Stimulated activated CD8-positive, alpha-beta memory T cell treated with anti-CD3 and anti-CD28 coated beads, Interleukin-4, amount 100 ng/mL, for 24 hours (primary cell): ENCODE results near the gene DPF3.
"Not testable (repeated sequence)": the region's sequence is repeated elsewhere in the genome, so short reads cannot be mapped to it uniquely, and the experiment has no call there.

Experiments
- DNase-seq: peaks from one replicate; pipeline ENCODE4 v3.0.0-alpha.2; 2020; ENCODE audit warnings: low read depth

DPF3 gene

DNA sequence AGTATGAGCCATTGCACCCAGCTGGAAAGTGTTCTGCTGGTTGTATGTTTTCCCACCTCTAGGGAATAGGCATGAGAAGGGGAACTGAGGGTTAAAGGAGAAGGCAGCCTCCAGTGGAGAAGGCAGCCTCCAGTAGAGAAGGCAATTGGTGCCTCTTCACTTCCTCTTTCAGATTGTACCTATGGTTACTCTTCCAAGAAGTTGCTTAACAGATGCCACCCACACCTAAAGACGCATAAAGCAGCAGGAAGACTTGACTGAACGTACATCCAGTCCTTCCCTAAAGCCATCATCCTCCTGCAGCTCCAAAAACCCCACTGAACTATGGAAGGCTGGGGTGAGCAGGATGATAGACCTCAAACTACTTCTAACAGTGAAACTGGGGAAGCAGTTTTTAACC lies 13.1 kb downstream of the DPF3 start:
- no peak for DNase-seq

DNA sequence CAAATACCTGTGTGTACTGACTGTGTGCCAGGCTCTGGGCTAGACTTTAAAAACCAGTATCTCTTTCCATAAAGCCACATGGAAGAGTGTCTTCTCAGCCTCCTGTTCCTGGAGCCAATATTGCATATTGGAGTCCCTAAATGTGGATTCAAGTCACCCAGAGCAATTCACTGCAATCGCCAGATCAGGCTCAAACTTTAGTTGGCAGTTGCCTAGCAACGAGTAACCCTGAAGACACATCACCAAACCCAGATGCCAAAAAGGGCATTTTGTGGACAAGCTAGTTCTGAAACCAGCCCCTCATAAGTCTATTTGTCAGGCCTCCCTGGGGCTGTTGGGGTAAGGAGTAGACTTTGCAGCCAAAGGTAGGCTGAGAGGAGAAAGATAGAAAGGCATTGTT lies 13.7 kb downstream of the DPF3 start:
- no peak for DNase-seq

DNA sequence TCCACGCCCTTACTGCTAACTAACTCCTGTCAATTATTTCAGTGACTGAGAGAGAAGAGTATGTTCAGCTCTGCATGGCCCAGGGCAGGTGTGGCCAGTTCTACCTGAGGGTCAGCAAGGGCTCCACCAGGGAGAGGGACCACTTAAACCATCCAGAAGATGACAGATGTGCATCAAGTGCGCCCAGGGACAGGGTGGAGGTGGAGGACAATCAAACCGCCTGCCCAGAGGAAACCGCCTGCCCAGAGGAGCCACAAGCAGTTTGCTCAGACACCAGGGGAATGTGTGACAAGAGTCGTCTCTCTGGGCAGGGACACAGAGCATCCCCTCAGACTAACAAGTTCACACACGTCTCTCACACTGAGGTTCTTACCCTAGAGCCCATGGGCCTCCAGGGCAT lies 14.5 kb downstream of the DPF3 start:
- no peak for DNase-seq

- no peak for DNase-seq
These were observed 15.2 kb downstream of the DPF3 start for GRCh38 chr14:72878746-72879145.

GRCh38 chr14:72876710-72877063 lies 17.2 kb downstream of the DPF3 start:
- DNase-seq, result no peak

- DNase-seq, result no peak
These were observed 17.7 kb downstream of the DPF3 start for GRCh38 chr14:72876005-72876709.

GRCh38 chr14:72870878-72871277 lies 23.0 kb downstream of the DPF3 start:
- DNase-seq, result not testable (repeated sequence)

DNA sequence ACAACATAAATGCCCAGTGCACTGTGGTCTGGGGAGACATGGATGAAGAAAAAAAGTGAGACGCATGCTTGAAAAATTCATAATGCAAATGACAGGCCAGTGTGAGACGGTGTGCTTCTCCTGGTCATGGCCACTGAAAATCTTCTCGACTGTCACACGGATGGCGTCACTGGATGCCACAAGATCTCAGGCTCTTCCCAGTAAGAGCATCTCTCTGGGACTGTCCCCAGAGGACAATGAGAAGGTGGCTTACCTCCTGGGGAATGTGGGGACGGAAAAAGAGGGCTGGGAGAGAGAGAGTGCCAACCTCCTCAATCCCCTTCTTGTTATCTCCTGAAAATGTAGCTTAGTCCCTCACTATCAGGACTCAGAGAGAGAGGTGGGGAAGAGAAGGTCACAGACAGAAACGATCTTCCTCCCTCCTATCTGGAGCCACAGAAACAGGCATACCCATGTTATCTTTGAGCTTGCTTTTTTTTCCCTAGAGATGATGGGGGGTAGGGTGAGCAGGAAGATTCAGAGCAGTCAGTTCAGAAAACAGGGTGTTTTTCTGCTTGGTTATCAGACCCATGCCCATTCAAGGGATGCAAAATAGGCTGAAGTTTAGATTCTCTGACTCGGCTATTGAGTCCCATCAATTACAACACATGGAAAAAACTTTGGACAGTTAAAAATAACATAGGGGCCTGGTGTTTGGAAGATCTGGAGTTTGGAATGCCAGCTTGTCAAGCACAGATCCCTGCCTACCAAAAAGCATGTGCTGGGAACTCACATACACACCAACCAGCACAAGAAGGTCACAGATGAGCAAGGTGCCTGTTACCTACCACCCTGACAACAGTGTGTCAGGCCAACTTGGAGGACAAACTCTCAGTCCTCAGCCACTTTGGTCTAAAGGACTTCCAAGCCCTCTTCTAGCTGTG lies 24.2 kb downstream of the DPF3 start:
- no peak for DNase-seq

DNA sequence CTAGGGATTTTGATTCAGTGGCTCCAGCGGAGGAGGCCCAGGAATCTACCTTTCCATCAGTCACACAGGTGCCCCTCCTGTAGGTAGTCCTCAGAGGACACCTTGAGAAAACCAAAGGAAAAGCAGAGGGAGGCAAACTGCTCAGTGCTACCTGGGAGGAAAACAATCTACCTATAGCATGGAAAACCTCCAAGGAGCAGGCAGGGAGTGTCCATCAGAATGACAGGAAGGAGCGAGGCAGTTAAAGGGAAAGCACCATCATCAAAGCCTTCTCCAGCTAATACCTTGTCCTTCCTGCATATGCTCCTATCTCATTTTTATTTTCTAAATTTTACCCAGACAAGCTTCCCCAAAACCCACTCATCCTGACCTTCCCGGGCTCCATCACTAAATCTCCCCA lies 25.4 kb downstream of the DPF3 start:
- no peak for DNase-seq

DNA sequence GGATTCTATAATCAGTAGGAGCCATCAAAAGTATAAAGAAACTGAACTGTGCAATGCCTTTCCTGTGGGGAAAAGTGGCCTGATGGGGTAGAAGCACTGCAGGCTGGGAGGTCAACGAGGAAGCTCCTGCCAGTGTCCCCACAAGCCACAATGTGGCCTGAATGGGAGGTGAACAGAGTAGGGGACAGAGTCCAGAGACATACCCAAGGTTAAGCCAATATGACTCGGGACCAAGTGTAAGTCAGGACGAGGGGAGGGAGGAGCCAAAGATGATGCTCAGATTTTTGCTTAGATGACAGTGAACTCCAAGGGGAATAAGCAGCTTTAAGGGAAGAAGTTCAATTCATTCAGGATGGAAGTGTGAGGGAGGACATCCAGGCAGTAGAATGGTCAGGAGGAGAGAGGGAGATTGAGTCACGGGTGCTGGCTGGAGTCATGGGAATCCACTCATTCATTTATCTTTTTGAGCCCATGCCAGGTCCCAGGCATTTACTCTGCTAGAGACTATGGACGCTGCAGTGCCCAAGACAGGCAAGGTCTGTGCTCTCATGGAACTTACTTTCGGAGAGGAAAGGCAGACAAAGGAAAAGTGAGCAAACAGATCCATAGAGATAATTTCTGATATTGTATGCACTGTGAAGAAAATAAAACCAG lies 29.1 kb downstream of the DPF3 start:
- DNase-seq, result no peak

DNA sequence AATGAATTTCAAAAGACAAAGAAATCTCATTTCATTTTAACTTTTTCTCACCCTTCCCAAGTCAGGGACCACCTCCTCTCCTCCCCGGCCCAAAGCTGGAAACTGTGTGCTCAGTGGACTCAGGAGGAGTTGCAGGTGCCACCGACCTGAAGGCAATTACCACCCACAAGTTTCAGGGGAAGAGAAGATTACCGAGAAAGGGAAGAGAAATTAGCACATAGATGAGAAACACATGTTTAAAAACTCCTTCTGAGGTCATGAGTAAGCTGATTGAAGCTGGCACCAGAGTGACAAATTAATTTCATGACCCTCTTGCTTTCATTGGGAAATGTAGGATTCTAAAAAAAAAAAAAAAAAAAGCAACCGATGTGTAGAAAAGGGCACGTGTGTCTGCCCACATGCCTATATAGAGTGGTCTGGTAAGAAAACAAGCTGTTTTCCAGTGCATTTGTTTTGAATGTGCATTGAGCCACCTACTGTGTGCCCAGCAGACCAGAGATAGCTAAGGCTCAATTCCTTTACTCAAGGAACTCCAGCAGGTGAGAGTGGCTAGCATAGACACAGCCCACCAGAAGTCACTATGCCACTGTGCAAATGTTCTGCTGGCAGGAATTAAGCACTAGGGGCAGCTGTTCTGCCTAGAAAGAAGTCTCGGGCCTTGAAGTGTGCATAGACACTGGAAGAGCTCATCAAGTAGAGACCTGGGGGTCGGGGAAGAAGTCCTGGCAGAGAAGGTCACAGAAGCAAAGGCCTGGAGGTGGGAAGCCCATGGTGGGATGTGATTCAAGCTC lies 30.5 kb downstream of the DPF3 start:
- DNase-seq, result no peak

- DNase-seq, result no peak
These were observed 37.2 kb downstream of the DPF3 start for GRCh38 chr14:72856530-72857266.

DNA sequence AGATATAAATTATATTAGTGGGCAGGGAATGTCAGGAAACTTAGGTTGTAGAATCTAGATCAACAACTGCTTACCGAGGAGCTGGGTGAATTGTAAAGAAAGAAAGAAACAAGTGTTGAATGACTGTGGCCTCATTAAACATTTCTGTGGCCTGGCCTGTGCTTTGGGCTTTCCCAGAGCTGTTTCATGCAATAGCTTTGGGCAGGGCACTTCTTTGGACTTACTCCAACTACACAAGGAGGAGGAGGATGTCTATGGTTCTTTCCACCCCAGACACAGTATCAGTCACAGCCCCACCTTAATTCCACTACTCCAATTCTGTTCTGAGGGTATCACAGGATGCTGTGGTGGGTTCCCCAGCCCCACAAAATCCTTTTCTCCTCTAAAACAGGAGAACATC lies 38.0 kb downstream of the DPF3 start:
- no peak for DNase-seq

DNA sequence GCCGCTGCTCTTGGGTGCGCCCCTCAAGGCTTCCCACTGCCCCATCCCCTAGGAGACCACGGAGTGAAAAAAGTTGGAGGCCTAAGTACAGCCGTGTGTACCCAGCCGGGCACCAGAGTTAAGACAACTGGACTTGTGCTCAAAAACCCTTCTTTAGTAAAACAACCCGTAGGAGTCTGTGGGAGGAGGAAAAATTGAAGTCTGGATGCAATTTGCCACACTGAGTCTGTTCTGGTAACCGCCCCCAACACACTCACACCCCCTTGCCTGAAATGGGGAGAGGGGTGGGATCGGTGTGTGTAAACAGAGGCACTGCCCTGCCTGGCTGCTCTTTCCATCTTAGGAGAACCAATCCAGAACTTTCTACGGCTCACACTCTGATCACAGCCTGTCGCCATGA lies 41.7 kb downstream of the DPF3 start:
- DNase-seq, result no peak

DNA sequence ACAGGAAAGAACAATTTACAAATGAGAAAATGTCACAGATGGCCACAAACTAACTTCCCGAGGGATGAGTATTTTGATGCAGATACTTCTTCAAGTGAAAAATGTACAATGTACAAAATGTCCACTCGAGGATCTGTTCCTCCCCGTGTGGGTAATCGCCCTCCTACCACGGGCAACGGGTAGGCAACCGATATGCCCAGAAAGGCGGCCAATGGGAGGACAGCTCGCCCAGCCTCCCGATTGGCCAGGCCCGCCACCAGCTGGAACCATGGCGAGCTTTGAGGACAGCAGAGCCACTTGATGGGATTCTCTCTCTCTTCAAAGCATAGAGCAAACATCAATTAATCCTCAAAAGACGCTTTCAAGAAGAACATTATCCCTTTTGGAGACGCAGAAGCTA lies 42.3 kb downstream of the DPF3 start:
- DNase-seq, result no peak

DNA sequence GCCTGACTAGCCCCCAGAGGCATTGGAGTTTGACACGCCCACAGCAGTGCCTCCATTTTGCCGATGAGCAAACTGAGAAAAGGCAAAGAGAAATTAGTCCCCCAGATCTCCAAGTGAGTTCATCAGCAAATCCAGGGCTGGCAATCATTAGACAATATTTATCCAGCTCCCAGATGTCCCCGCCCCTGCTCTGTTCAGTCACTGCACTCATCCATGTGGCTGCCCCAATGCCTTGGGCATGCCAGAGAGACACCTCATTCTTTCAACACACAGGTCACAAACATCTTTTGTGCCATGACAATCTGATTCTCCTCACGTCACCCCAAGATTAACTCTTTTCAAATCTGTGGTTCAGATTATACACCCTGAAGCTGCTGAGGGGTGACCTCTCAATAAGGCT lies 43.5 kb downstream of the DPF3 start:
- DNase-seq, result no peak

DNA sequence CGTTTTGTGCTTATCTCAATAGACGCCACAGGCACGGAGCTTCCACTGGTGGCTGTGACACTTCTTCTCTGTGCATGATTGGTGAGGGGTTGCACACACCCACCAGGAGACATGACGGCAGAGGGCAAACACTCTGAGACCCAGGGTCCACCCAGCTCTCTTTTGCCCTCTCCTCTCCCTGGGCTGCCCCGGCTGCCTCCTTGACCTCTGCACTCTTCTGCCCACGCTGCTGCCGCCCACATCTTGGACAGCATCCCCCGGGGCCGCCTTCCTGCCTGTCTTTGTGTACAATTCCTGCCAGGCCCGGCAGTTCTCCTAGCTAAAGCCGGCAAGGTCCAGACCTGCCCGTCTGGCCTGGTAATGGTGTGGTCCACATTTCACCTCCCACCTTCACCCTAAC lies 44.7 kb downstream of the DPF3 start:
- no peak for DNase-seq

DNA sequence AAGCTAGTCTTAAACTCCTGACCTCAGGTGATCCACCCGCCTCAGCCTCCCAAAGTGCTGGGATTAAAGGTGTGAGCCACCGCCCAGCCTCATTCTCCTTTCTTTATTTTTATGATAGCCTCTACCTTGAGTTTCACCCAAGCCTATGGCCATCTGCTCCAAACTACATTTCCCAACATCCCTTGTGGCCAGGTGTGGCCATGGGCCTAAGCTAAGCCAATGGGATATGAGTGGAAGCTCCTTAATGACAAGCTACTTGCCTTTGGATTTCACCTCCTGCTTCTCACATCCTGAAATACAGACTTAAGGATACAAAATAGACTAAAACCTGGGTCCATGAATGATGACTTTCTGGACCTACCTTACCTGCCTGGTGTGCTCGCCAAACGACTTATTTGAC lies 46.2 kb downstream of the DPF3 start:
- no peak for DNase-seq

DNA sequence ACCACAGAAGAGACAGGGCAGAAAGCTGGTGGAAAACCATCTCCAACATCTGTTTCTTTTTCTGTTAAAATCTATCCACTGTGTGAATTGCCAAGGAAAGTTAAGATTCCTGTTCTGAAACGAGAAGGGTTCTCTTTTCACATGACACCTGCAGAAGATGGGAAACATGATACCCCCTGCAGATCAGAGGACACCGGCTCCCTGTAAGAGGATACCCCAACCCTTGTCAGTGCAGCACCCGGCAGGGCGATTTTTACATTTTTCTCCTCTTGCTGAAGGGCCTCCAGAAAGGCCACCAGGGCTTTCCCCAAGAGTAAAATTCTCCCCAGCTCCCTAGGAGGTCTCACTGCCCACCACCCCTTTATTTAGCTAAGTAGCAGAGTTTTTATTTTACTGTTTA lies 48.2 kb downstream of the DPF3 start:
- DNase-seq, result no peak

DNA sequence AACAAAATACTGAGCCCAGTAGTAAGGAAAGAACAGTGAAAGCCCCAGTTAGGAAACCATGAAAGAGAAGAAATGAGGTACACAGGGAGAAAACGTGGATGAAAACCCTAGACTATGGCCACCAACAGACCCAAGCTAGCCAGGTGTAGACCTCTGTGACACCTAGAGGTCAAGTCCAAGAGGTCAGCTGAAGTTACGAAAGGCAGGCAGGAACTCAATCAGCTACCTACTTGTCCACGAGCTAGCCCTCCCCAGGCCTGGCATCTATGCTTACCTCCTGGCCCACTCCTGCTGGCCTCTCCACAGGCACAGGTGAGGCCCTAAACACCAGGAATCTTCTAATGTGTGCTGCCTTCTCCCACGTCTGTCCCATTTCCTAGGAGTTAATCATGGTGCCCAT lies 48.7 kb downstream of the DPF3 start:
- DNase-seq, result no peak

DNA sequence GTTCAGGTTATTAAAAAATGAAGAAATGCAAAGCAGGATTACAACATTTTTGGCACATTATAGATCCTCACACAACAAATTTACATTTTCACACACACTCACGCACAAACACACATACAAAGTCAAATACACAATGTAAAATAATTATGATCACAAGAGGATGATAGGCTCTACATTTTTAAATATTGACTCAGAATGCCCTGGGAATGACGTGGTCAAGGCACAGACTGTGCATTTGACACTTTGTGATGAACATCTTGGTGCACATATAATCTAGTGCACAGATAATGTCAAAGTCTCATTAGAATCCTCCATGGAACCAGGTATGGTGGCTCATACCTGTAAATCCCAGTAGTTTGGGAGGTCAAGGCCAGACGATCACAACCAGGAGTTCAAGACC lies 49.4 kb downstream of the DPF3 start:
- no peak for DNase-seq
